Peyer's patch (tissue), 4 donors: ENCODE data around the gene GCFC2.

Source experiments
- POLR2A ChIP-seq, 2 donors: fragments of 450-650 bp; IDR thresholded peaks; one replicate each; pipeline ENCODE4 v1.5.1; 2017; ENCODE audit warnings: antibody characterized with exemption in 2 of 2, mild to moderate bottlenecking in 2 of 2, moderate library complexity in 2 of 2
- TF ChIP-seq, protein P1 (sequence below), 6 experiments: fragments of 450-650 bp in 4 of 6; fragments of 200-600 bp in 2 of 6; sonication (generic) in 1 of 6; IDR thresholded peaks; one replicate each; pipeline ENCODE4 v1.5.1; 2017 to 2019; ENCODE audit warnings: antibody characterized with exemption in 6 of 6, mild to moderate bottlenecking in 3 of 6, moderate library complexity in 1 of 6

DNA sequence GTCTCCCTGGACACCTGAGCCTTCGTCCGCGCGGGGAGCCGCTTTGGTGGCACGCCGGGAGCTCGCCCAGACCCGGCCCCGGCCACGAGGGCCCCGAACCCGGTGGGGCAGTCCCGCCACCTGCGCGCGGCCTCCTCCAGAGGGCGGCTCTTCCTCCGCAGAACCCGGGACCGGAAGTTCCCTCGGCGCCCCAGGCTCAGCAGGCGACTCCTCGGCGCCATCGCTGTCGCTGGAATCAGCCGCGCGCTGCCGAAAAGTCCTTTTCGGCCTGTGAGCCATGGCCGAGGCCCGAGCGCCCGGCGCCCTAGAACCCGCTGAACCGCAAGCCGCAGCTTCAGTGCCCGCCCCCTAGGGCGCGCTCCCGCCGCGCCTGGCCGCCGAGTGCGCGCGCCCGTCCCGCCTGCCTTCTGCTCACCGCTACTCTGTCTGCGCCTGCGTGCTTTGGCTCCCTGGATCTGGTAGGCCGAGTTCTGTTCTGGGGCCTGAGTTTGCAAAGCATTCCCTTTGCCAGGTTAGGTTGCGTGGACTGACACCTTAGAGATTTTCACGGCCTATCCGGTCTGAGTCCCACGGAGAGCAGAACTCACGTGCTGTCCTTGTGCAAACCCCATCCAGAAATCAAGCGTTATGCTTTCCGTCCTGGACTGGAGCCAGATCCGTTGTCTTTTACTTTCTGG lies at the start of gene GCFC2:
- TF ChIP-seq, protein P1, sequence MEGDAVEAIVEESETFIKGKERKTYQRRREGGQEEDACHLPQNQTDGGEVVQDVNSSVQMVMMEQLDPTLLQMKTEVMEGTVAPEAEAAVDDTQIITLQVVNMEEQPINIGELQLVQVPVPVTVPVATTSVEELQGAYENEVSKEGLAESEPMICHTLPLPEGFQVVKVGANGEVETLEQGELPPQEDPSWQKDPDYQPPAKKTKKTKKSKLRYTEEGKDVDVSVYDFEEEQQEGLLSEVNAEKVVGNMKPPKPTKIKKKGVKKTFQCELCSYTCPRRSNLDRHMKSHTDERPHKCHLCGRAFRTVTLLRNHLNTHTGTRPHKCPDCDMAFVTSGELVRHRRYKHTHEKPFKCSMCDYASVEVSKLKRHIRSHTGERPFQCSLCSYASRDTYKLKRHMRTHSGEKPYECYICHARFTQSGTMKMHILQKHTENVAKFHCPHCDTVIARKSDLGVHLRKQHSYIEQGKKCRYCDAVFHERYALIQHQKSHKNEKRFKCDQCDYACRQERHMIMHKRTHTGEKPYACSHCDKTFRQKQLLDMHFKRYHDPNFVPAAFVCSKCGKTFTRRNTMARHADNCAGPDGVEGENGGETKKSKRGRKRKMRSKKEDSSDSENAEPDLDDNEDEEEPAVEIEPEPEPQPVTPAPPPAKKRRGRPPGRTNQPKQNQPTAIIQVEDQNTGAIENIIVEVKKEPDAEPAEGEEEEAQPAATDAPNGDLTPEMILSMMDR (IDR thresholded peaks at IDR 0.05): peak in 5 of 6 experiments; percentile 2 to 49 (median 44)
- TF ChIP-seq POLR2A (IDR thresholded peaks at IDR 0.05): peak; percentile 29 to 50
